HT1080 (cell line): Measurements from ENCODE around the gene CCR3. TPM values are rescaled to one million over a fixed set of nuclear protein-coding genes. Genes with fewer than 3 reads are reported as not detected.
"Not testable (repeated sequence)": the region's sequence is repeated elsewhere in the genome, so short reads cannot be mapped to it uniquely, and the experiment has no call there.

Experiments
- DNase-seq: peaks from one replicate; pipeline ENCODE4 v3.0.0-alpha.2; 2015; ENCODE audit warnings: low read depth
- polyA plus RNA-seq, 2 experiments: library from polyadenylated mRNA; depleted of rRNA; stranded (reverse); fragments of >200 nt; gene quantifications; 2 replicates each; pipeline ENCODE4 v1.2.3, GENCODE V29; 2015
- total RNA-seq: library from RNA; depleted of rRNA; stranded (reverse); fragments of >200 nt; shearing (Covaris generic); gene quantifications from 2 replicates; pipeline ENCODE4 v1.2.3, GENCODE V29; 2014; rRNA removed

Gene CCR3
- total RNA-seq, result not detected in 2 replicates
- polyA plus RNA-seq (2015; cell fraction: cytosol; rRNA removed), result not detected in 2 replicates
- not detected in 2 replicates for polyA plus RNA-seq (2015; cell fraction: nucleus; rRNA removed)

GRCh38 chr3:46242120-46242519 is at the start of gene CCR3:
Gene CCR3 (plus strand): TSS chr3:46242460. CDS start chr3:46265159, 22,699 bp downstream.
- DNase-seq, result no peak

GRCh38 chr3:46192939-46193338 is 49.3 kb upstream of the CCR3 start:
- DNase-seq, result no peak

DNA sequence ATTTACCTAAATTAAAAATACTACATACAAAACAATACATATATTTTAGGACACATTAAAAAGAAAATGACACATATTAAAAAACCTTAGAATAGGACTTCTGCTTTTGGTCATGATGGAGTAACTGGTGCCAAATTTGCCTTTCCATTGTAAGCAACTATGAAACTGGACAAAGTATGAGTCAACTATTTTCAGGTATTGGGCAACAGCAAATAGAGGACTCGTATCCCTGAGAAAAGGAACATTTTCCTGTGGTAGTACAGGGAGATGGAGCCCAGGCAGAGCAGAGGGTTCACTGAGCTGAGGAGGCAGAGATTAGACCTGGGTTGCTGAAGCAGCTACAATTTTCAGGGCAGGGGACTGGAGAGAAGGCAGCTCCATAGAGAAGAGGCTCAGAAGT is 48.8 kb upstream of the CCR3 start:
- DNase-seq, result no peak

DNA sequence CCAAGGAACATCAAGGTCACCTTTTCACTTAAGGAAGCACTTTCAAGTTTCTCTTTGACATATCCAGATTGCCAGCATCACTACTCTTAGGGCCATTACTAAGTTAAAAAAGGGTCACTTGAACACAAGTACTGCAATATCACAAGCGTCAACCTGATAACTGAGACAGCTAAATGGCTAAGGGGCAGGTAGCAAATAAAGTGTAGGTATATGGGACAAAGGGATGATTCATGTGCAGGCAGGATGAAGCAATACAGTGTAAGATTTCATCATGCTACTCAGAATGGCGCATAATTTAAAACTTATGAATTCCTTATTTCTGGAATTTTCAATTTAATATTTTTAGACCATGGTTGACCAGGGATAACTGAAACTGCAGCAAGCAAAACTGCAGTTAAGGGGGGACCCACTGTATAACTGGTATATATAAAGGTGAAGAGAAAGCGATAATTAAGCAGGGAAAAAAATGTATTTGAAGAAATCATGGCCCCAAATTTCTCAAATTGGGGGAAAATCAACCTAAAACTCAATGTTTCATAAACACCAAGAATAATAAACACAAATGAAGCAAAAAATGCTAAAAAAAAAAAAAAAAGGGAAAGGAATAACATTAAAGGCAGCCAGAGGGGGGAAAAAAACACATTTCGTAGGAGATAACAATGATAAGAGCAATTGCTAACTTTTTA is 47.2 kb upstream of the CCR3 start:
- DNase-seq, result no peak

- no peak for DNase-seq
Measured at GRCh38 chr3:46196261-46196957, 45.9 kb upstream of the CCR3 start.

GRCh38 chr3:46200211-46200610 is 42.0 kb upstream of the CCR3 start:
- DNase-seq, result no peak

DNA sequence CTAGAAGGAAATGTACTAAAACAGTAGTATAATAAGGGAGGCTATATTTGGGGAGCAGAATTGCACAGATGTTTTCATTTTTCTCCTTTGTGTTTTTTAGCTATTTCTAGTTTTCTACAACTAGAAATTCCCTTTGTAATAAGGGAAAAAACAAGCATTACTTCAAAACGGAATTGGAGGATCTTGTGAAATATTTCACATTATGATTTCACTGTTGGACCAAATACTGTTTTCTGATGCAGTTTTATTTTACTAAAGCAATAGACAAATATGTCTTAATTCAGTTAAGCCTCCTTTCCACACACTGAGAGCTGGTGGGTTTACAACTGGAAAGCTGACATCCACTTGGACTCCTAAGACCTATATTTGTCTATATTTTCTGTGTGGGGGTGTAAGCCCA is 41.5 kb upstream of the CCR3 start:
- DNase-seq, result no peak

GRCh38 chr3:46202535-46202934 is 39.7 kb upstream of the CCR3 start:
- DNase-seq, result no peak

- DNase-seq, result no peak
Measured at GRCh38 chr3:46203681-46204080, 38.6 kb upstream of the CCR3 start.

GRCh38 chr3:46205286-46205960 is 36.8 kb upstream of the CCR3 start:
- DNase-seq, result no peak

DNA sequence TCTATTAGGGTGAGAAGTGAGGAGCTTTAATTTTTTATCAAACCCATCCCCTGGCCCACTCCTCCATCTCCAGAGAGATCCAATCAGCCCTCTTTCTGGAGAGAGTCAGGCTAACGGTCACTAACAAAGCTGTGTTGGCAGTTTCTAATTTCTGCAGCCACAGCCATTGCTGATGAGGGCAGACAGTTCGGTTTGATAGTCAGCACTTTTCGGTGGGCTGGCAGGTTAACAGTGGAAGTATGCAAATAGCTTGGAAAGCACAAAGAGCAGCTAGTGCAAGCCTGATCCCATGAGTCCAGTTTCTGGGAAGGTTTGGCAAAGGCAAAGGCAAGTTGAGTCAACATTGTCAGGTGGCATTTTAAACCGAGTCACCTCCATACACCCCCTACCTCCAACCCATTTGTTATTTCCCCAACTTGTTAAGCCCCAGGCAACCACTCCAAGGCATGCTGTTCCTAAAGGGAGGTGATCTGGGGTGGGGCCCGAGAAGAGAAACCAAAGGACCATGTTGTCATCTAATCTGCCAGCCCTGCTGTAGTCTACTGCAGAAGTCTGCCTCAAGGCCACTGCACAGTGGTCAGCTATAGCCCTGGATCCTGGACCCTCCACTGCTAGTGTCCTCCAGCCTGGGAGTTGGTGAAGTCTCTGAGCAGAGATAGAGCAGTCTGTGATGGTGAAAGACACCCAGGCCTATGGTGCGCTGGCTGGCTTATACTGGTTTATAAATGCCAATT is 35.8 kb upstream of the CCR3 start:
- no peak for DNase-seq

DNA sequence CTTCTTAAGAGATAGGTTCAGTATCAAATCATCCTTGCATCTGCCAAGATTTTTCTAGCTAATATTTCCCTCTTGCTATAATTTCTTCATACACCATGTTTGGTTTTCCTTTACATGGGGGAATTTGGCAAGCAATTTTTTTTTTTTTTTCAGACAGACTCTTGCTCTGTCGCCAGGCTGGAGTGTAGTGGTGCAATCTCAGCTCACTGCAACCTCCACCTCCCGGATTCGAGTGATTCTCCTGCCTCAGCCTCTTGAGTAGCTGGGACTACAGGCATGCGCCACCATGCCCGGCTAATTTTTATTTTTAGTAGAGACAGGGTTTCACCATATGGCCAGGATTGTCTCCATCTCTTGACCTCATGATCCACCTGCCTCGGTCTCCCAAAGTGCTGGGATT is 34.7 kb upstream of the CCR3 start:
- DNase-seq, result not testable (repeated sequence)

DNA sequence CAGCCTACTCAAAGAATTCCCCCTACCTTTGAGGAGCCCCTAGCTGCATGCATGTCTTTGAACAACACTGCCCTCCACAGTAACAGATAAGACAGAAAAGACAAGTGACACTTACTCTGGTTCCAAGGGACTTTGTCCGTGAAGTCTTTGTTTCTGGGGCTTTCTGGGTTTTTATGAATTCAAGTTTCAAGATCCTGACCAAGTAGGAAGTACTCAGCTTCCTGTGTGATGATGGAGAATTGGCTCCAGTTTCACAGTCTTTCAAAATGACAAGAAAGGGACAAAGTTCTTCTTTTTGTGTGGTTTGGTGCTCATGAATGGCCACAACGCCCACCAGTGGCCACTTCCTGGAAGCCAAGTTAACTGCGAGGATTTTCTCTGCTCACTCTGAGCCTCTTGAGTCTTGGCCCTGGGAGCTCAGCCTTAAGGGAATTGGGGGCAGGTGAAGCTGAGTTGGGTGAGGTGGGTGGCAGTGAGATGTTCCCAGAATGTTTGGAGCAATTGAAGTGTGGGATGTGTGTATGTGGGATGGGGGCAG is 34.0 kb upstream of the CCR3 start, which contains the start of gene CCR1:
Gene CCR1, minus strand, starts transcription at position 147 of the 538 bp plus-strand sequence. CDS start 4,000 bp downstream, outside the sequence.
- peak; percentile 71 for DNase-seq

- no peak for DNase-seq
Measured at GRCh38 chr3:46209053-46209452, 33.2 kb upstream of the CCR3 start.

DNA sequence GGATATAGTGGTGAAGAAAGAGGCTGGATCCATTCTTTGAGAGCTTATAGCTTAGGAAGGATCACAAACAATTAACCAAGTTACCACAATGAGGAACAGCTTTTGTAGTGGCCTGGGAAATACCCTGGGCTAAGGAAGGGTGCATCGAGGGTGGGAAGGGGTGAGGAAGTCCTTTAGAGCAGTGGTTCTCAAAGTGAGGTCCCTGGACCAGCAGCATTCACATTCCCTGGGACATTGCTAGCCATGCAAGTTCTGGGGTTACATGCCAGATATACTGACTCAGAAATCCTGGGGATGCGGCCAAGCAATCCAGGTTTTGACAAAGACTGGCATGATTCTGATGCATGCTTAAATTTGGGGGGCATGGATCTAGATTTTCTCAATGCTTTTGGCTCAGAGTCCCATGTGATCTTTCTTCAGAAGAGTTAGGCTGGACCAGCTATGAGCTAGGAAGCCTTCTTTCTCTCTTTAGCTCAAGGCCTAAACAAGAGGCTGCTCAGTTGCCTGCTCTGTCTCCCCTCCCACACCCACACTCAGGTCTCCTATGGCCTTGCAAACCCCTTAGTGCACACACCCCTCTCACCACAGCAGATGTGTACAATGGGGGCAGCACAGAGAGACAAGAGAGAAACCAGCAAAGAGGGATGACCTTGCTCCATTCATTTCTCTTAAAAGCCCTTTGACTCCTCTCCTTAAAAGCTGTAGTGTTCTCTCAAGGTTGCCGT is 32.4 kb upstream of the CCR3 start:
- no peak for DNase-seq

GRCh38 chr3:46212101-46212500 is 30.2 kb upstream of the CCR3 start:
- no peak for DNase-seq

- DNase-seq, result no peak
Measured at GRCh38 chr3:46213201-46213600, 29.1 kb upstream of the CCR3 start.

- no peak for DNase-seq
Measured at GRCh38 chr3:46214751-46215352, 27.4 kb upstream of the CCR3 start.

DNA sequence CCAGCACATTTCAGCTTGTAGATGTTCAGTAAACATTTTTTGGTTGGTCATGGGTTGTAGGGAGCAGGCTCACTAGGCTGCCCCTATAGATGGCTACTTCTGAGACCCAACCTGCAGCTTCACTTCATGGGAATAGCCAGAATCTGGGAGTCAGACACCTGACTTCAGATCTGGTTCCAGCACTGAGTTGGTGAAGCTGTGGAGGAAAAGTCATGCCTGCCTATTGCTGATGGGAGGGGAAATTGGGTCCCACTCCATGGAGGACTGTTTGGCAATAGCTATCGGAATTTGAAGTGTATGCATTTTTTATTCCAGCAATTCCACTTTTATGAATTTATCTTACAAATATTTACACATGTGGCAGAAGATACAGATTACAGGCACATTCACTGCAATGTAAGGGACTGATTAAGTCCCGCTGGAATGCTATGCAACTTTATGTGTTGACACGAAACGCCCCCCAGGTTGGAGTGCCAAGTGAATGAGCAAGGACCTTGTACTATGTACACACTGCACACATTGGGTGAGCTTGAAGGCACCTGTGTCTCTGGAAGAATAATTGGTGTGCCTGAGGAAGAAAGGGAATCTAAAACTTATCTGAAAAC is 26.3 kb upstream of the CCR3 start:
- DNase-seq, result no peak
